Measurements from ENCODE around the gene ABO.
"Not testable (repeated sequence)": the region's sequence is repeated elsewhere in the genome, so short reads cannot be mapped to it uniquely, and the experiment has no call there.

Gene ABO

DNA sequence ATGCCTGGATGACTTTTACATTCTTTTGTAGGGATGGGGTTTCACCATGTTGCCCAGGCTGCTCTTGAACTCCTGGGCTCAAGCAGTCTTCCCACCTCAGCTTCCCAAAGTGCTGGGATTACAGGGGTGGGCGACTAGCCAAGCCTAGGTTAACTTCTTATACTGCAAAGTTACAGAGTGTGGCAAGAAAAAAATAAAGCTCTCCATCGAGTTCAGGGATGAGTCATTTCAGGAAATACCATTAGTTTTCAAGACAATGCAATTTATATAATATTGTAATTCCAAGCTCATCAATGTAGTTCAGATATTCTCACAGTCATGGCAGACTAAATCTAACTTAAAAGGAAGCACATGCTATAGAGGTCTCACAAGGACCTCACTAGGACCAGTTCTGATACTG, 11.5 kb upstream of the ABO start:
- DNase-seq = no peak

DNA sequence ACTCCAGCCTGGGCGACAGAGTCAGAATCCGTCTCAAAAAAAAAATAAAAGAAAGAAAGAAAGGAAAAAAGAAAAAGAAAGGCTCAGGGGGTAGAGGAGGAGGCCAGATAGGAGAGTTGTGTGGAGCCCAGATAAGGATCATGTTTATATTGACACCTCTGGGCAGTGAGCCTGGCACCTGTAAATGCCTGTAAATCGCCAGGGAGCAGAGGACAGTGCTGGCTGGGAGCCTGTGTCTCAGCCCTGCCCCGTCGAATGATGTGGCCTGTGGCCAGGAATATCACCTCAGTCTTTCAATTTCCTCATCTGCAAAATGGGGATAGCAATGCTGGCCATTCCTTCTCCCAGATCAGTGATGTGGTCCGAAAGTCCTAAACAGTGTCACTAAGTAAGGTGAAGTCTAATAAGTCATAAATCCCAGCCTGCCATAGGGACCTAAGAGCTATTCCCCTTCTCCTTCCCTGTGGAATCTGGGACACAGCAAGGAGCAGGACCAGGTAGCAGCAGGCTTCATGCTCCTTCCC, 10.3 kb upstream of the ABO start:
- no peak for DNase-seq

DNA sequence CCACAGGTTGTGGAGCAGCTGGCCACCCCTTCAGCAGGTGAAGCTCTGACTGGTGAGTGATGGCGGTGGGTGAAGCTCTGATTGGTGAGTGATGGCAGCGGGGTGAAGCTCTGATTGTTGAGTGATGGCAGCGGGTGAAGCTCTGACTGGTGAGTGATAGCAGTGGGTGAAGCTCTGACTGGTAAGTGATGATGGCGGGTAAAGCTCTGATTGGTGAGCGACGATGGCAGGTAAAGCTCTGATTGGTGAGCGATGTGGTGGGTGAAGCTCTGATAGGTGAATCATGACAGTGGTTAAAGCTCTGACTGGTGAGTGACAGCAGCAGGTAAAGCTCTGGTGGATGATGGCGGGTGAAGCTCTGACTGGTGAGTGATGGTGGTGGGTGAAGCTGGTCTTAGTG, 9.4 kb upstream of the ABO start:
- DNase-seq = no peak

DNA sequence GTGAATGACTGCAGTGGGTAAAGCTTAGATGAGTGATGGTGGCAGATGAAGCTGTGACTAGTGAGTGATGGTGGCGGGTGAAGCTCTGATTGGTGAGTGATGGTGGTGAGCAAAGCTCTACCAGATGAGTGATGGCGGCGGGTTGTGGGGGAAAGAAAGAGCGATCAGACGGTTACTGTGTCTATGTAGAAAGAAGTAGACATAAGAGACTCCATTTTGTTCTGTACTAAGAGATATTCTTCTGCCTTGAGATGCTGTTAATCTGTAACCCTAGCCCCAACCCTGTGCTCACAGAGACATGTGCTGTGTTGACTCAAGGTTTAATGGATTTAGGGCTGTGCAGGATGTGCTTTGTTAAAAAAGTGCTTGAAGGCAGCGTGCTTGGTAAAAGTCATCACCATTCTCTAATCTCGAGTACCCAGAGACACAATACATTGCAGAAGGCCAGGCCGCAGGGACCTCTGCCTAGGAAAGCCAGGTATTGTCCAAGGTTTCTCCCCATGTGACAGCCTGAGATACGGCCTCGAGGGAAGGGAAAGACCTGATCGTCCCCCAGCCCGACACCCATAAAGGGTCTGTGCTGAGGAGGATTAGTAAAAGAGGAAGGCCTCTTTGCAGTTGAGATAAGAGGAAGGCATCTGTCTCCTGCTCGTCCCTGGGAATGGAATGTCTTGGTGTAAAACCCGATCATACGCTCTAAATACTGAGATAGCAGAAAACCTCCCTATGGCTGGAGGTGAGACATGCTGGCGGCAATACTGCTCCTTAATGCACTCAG, 8.4 kb upstream of the ABO start:
- not testable (repeated sequence) for DNase-seq

DNA sequence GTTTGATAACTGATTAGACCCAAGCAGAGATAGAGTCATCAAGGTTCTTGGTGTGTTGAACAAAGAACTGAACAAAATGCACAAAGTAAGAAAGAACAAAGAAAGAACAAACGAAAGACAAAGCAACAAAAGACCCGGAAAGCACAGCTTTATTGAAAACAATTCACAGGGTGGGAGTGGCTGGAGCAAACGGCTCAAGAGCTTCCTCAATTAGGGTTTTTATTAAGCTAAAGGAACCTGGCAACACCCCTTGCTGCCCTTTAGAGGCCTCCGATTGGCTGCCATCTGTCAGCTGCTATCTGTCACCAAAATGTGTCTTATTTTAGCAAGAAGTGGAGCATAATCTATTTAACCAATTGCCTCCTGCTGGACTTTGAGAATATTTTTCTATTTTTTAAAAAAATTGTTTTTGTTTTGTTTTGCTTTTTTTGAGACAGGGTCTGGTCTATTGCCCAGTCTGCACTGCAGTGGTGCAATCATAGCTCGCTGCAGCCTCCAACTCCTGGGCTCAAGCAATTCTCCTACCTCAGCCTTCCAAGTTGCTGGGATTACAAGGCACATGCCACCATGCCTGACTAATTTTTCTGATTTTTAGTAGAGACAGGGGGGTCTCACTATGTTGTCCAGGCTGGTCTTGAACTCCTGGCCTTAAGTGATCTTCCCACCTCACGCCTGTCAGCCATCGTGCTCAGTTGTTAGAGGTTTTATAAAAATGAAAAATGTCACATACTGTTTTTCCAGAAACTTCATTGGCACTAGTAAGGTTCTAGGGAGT, 7.7 kb upstream of the ABO start:
- DNase-seq = peak; percentile 19

DNA sequence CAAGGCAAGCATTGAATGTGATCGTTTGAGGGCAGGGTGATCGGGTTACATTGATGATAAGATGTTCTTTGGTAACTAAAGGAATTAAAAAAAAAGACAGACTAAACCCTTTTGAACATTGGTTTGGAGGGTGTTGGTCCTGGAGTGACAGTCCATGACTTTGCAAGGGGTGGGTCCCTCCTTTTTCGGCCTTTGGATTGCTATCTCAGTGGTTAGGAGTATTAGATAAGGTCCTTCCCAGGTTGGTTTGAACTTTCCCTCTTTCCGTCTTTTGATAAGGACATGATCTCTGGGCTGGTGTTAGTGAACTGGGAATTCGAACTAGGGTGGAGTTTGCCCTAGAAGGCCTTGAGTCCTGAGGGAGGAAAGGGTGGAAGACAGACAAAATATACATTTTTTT, 5.4 kb upstream of the ABO start:
- no peak for DNase-seq

DNA sequence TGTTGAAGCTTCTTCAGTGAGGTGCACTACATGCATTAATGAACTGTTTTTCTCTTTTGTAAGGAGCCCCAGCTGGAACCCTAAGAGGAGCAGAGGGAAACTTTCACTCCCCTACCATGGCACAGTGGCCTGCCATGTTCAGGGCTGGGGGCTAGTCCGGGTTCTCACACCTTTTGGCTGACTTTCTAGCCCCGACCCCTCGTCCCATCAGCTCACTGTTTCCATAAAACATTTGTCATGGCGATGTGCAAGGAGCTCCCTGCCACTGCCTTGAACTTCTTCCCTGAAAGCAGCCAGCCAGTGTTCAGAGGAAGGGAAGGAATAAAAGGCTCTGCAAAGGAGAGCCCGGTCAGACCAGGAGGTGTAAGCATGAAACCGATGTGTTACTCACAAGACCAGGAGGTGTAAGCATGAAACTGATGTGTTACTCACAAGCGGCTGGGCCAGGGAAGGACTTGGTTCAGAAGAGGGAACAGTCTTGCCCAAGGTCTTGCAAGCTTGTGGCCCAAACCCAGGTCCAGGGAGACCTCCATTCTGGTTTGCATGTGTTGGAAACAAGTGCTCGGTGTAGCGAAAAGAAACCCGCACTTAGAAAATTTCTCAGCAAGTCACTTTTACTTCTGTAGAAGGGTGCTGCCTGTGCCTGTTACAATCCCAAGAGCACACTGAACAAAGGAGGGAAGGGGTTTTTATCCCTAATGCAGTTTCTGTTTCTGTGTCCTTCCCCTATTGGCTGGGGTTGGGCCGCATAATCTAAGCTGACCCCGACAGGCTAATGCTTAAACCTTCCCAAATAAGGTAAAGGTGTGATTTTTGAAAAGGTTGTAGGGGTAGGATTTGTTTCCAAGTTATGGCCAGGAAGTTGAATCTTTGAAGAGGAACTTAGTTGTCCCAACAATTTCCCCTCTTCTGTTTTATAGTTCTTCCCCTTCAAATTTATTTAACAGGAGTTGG, 3.4 kb upstream of the ABO start:
- DNase-seq = no peak

DNA sequence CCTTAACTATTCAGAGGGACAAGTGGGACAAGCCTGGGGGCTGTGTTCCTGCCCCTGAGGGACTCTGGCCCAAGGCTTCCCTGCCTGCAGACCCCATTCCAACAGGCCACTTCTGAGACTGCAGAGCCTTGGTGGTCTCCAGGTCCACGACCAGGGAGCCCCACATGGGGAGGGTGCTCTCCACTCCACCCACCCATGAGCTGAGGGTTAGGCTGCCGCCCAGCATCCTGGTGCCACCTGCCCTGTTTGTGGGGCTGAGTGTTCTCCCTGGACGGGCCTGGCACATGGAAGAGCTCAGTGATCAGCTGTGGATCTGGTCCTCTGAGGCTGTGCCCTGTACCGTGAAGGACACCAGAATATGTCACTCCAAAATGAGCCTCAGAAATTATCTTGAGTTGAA, 2.5 kb upstream of the ABO start:
- DNase-seq = no peak

DNA sequence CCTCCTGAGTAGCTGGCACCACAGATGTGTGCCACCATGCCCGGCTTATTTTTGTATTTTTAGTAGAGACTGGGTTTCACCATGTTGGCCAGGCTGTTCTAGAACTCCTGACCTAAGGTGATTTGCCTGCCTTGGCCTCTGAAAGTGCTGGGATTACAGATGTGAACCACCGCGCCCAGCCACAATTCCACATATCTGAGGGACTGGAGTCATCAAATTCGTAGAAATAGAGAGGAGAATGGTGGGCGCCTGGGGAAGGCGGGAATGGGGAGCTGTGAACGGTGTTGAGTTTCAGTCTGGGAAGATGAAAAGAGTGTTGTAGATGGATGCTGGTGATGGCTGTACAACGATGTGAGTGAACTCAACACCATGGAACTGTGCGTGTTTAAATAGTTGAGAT, 1.9 kb upstream of the ABO start:
- no peak for DNase-seq

DNA sequence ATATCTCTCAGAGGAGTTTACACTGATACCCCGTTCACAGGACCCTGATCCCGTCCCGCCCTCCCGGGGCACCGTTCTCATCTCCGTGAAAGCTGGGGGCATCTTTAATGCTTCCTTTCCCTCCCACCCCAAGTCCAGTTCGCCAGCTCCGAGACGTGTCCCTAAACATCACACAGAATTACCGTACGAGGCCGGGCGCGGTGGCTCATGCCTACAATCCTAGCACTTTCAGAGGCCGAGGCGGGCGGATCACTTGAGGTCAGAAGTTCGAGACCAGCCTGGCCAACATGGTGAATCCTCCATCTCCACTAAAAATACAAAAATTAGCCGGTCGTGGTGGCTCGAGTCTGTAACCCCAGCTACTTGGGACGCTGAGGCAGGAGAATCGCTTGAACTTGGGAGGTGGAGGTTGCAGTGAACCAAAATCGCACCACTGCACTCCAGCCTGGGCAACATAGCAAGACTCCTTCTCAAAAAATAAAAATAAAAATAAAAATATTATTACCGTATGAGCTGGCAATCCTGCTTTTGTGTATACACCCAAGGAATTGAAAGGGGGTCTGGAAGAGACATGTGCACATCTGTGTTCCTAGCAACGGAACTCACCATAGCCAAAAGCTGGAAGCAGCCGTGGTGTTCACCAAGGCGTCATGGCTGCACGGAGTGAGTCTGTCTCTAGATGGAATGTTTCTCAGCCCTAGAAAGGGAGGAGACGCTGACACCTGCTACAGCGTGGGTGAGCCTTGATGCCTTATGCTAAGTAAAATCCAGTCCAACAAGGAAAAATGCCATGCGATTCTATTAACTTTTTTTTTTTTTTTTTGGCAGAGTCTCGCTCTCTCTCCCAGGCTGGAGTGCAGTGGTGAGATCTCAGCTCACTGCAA, 1.2 kb upstream of the ABO start:
- no peak for DNase-seq

DNA sequence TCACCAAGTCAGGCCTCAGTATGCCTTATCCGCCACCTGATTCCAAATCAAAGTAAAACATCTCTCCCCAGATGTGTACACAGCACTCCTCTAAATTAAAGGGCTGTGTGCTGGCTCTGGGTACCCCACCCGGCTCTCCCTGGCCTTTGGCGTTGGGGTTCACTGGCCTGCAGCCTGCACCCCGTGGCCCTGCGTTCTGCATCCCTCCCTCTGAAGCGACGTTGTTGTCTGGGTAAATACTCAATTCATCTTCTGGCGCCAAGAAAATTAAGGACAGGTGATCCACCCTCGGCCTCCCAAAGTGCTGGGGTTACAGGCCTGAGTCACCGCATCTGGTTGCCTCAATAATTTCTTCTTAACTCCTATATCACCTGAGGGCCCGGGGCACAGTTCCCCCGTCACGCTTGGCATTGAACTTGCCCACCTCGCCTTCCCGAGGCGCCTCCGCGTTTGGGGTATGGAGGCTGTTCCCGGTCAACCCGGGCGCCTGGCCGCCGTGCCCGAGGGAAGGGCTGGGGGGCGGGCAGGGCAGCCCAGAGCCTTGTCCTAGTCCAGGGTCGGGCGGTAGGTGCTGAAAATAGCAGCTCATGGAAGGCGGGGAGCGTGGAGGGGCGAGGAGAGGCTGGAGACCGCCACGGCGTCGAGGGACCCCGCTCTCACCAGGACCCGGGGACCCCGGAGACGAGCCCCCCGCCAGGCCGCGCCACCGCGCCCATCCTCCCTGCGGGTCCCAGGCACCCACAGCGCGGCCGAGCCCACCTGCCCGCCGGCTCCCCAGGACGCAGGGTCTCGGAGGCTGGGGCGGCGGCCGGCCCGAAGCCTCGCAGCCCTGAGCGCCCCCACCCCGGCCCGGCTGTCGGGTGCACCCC, 531 bp downstream of the ABO start:
- no peak for DNase-seq

DNA sequence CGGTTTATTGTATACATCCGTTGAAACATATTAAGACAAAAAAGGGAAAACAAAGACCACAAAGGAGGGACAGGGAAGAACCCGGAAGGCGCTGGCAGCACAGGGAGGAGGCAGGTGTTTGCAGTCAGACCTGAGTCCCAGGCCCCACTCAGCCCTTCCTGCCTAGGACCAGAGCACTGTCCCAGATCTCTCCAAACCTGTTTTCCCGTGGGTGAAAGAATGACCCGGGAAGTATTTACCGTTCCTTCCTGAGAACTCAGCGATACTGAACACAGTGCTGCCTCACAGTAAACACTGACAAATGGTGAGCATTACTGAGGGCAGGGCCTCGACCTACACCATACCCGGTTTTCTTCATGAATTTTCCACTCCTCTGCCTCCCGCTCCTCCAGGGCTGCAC, 1.2 kb downstream of the ABO start:
- no peak for DNase-seq

DNA sequence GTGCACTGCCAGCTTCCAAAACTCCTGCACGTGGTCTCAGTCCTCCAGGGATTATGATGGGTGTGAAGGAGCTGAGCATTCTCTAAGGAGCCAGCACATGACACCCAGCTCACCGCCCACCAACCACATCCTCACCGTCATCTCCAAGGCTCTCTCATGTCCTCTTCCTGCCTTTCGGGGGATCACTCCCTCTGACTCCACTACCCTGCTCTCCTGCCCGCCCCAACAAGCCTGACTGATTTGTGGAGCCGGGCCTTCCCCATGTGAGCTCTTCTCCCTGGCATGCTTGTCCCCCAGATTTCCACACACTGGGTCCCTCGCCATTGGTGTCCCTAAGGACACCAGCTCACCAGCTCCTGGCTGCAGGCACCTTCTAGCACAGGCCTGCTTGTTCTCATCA, 1.9 kb downstream of the ABO start:
- DNase-seq = no peak

DNA sequence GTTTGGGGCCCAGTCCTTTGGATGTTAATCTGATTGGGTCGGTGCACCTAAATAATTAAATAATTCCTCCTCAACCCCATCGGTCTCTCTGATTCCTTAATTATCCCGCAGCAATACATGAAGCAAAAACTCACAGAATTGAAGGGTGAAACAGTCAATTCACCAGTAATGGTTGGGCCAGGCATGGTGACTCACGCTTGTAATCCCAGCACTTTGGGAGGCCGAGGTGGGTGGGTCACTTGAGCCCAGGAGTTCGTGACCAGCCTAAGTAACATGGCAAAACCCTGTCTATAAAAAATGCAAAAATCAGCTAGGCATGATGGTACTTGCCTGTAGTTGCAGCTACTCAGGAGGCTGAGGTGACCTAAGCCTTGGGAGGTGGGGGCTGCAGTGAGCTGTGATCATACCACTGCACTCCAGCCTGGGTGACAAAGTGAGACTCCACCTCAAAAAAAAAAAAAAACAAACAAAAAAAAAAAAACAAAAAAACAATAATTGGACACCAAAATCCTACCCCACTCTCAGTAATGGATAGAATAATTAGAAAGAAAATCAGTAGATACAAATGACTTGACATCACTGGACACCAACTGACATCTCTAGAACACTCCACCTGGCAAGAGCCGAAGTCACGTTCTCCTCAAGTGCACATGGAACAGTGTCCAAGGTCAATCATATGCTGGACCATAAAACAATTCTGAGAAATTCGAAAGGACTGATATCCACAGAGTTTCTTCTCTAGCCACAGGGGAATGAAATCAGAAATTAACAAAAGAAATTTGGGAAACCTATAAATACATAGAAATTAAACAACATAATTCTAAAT, 5.3 kb downstream of the ABO start:
- no peak for DNase-seq

DNA sequence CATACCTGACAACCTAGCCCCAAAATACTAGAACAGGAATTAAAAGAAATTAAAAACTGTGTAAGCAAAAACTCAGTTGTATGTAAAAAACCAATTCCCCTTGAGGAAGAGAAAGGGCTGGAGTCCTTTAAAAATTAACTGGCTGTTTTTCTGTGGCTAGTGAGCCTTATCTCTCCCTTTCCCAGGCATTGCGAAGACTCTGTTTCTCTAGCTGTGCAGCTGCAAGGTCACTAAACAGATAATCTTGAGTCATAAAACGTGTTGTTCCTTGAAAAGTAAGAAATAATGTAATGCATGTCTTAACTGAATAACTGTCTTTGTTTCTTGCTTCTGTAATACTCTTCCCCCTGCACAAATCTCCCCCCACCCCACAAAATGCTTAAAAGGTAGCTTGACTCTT, 5.9 kb downstream of the ABO start:
- DNase-seq = not testable (repeated sequence)

DNA sequence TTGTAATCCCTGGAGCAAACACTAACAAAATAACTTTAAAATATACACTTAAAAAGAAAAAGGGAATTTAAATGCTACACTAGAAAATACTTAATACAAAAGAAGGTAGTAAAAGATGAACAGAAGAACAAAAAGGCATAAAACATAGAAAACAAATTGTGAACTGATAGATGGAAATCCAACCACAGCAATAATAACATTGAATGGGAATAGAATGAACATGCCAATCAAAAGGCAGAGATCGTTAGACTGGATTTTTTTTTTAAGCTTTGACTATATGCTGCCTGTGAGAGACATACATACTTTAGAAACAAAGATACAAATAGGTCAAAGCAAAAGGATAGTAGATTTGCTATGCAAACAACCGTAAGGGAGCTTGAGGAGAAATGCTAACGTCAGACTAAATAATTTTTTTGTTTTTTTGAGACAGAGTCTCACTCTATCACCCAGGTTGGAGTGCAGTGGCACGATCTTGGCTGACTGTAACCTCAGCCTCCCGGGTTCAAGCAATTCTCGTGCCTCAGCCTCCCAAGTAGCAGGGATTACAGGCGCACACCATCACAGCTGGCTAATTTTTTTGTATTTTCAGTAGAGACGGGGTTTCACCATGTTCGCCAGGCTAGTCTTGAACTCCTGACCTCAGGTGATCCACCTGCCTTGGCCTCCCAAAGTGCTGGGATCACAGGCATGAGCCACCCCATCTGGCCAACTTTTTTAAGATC, 6.5 kb downstream of the ABO start:
- DNase-seq = no peak

DNA sequence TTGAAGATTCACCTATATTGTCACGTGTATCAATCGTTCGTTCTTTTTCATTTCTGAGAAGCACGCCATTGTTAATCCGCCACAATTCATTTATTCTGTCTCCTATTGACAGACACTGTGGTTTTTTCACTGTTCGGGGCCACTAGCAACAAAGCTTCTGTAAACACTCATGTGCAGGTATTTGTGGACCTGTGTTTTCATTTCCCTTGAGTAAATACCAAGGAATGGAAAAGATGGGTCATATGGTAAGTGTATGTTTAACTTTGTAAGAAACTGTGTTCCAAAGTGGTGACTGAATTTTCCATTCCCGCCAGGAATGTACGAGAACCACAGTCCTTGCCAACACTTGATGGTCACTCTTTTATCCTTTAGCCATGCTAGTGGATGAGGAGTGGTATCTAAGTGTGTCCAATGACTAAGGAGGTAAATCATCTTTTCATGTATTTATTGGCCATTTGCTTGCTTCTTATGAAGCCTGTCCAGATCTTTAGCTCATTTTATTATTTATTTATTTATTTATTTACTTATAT, 10.7 kb downstream of the ABO start:
- DNase-seq = no peak

DNA sequence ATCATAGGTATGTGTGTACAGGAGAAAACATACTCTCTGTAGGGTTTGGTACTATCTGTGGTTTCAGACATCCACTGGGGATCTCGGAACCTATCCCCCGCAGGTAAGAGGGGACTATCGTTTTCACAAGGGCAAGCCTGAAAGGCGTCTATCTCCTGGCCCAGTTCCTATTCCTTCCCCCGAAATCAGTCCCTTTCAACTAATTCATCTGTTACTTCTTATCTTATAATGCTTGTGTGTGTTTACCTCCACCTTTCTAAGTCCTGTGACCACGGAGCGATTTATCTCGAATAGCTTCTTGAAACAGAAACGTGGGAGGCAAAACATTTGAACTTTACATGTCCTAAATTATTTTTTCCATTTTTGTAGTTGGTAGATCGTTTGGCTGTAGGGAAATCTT, 11.4 kb downstream of the ABO start:
- no peak for DNase-seq

DNA sequence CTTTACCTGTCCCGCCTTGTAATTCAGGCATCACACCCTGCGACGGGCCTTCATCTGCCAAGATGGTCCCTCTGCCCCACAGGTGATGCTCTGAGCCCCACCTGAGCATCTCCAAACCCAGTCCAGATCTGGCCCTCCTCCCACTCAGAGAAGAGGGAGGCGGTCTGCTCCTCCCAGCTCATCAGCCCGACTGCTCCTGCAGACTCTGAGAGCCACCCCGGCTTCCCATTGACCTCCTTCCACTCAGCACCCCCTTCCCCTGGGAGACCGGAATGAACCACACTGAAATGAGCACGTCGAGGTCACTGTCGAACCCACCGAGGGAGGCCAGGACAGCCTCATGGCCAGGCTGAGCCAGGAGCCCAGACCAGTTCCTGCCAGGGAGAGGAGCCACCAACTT, 12.8 kb downstream of the ABO start:
- no peak for DNase-seq
